GM12873 (cell line): ENCODE data around the gene HNF1A.

ENCODE experiments used
- TF ChIP-seq, protein P1 (sequence below): IDR thresholded peaks from 2 replicates; pipeline ENCODE4 v1.5.1; 2012; ENCODE audit warnings: low read depth, mild to moderate bottlenecking, moderate library complexity, low read length, control low read depth; ENCODE audit not compliant: insufficient read depth; ENCODE audit errors: missing control alignments

Gene HNF1A

DNA sequence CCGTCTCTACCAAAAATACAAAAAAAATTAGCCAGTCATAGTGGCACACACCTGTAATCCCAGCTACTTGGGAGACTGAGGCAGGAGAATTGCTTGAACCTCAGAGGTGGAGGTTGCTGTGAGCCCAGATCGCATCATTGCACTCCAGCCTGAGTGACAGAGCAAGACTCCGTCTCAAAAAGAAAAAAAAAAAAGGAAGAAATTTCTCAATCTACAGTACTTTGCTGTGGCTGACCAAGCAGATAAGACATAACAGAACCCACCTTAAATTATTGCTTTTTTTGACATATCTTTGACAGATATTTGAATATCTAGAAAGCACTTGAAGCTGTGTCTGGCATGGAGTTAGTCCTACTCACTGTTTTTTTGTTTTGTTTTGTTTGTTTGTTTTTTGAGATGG is 34.9 kb upstream of the HNF1A start:
- TF ChIP-seq, protein P1, sequence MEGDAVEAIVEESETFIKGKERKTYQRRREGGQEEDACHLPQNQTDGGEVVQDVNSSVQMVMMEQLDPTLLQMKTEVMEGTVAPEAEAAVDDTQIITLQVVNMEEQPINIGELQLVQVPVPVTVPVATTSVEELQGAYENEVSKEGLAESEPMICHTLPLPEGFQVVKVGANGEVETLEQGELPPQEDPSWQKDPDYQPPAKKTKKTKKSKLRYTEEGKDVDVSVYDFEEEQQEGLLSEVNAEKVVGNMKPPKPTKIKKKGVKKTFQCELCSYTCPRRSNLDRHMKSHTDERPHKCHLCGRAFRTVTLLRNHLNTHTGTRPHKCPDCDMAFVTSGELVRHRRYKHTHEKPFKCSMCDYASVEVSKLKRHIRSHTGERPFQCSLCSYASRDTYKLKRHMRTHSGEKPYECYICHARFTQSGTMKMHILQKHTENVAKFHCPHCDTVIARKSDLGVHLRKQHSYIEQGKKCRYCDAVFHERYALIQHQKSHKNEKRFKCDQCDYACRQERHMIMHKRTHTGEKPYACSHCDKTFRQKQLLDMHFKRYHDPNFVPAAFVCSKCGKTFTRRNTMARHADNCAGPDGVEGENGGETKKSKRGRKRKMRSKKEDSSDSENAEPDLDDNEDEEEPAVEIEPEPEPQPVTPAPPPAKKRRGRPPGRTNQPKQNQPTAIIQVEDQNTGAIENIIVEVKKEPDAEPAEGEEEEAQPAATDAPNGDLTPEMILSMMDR = no peak

DNA sequence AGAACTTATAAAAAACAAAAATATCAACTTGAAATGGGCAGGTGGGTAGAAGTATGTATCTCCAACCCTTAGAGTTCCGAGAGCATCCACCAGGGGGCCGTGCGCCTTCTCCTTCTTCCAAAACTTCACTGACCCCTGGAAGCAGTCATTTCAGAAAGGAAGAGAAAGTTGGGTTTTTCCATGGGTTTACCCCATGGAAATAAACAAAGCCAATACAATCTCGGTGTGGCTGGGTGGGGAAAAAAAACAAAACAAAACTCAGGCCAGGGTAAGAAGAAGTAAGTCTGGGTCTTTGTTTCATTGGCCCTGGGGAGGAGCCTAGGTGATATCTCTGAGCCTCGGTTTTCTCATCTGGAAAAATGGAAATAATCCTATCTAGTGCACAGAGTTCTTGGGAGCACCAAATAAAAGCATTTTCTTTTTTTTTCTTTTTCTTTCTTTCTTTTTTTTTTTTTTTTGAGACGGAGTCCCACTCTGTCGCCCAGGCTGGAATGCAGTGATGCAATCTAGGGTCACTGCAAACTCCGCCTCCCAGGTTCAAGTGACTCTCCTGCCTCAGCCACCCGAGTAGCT is 33.6 kb upstream of the HNF1A start:
- TF ChIP-seq, protein P1 = peak; percentile 85

DNA sequence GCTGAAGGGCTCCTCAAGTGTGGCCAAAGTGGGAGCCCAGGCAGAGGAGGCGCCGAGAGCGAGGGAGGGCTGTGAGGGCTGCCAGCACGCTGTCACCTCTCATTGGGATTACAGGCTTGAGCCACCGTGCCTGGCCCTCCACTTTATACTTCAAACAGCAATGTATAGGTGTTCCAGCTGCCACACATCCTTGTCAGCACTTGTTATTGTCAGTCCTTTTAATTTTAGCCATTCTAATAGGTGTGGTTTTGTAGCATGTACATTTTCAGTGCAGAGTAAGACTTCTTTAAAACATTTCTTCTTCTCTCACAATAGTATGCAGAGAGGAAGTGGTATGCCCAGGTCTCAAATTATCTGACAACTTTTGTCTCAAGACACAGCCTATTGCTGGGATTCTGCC is 27.5 kb upstream of the HNF1A start:
- TF ChIP-seq, protein P1 = no peak

DNA sequence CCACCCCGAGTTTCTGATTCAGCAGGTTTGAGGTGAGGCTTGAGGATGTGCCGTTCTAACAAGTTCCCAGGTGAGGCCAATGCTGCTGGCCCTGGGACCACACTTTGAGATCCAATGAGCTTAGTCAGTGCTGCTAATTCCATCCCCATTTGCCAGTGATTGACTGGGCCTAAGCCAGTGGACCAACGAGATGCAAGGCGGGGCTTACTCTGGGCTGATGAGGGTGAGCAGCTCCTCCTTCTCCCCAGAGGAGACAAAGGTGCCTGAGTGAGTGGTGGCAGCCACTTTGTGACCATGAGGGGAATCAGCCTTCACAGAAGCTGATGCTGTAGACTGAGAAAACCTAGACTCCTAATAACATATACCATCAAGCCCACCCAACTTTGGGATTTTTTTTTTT is 23.1 kb upstream of the HNF1A start:
- TF ChIP-seq, protein P1 = no peak

DNA sequence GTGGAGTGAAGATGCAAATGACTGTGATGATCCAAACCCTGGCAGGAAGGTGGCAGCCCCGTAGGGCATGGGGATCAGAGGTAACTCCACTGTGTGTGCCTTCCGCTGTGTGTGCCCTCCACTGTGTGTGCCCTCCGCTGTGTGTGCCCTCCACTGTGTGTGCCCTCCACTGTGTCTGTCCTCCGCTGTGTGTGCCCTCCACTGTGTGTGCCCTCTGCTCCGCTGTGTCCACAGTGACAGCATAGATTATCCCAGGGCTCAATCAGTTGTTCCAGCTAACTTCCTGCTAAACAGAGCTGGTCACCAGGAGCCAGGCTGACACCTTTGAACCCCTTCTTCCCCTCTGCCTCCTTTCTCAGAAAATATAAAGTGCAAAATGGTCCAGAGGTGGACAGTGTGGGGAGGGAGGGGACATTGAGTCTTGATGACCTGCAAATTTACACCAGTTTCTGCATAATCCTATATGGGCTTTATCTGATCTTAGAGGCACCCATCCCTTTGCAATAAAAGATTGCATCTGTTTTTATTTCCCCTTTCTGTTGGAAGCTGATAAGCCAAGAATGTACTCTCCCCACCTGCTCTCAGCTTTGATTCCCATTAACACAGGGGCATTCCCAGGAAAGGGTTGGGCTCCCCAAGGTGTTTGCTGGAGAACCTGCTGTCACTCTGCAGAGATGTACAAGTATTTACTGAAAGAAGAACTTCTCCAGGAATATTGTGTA is 21.6 kb upstream of the HNF1A start:
- TF ChIP-seq, protein P1 = no peak

DNA sequence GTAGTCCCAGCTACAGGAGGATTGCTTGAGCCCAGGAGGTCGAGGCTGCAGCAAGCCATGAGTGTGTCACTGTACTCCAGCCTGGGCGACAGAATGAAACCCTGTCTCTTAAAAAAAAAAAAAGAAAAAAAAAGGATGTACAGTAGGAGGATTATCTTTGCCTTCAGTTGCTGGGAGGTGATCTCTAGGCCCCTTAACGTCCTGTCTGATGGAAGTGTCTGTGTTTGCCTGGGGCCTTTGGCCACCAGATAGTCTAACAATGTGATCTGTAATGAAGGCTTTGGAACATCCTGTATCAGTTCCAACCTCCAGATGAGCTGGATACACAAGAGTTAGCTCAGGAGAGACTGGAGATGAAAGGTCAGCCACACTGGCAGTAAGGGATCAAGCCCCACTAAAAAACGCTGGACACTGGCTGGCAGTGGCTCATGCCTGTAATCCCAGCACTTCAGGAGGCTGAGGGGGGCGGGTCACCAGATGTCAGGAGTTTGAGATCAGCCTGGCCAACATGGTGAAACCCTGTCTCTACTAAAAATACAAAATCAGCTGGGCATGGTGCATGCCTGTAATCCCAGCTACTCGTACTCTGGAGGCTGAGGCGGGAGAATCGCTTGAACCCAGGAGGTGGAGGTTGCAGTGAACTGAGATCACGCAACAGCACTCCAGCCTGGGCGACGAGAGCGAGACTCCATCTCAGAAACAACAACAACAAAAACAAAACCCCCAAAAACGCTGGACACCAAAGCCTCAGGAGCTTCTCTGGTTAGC is 19.0 kb upstream of the HNF1A start:
- TF ChIP-seq, protein P1 = no peak

DNA sequence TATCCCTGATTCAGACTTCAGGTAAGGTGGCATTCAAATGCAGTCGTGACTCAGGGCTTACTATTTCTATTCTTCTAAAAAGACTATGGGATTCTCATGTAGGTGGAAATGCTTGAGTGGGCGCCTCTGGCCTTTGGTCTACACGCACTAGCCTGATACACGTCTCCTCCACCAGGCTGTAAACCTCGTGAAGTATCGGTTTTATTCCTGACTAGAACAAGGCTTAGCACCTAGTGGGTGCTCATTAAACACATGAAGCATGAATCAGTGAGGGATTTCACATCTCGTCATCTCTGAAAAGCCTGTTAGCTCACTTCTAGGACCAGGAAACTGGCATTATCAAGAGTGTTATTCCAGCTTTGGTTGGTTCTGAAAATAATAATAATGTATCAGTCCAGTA is 17.7 kb upstream of the HNF1A start:
- TF ChIP-seq, protein P1 = no peak
